Right atrium auricular region (tissue), 2 donors: ENCODE data around the gene COL8A2. TPM values are rescaled to one million over a fixed set of nuclear protein-coding genes. Genes with fewer than 3 reads are reported as not detected.

Experiments used
- DNase-seq: peaks from one replicate; pipeline ENCODE4 v3.0.0-alpha.2; 2019; ENCODE audit warnings: low spot score
- H3K27ac ChIP-seq, 2 donors: fragments of 200-600 bp; sonication (generic); 1 replicate in 1 of 2; 2 replicates in 1 of 2; pipeline ENCODE4 v1.5.1; 2016 to 2019
- H3K27me3 ChIP-seq, 2 donors: fragments of 200-600 bp; sonication (generic); one replicate each; pipeline versions ENCODE4 v1.5.1 to v1.6.0; 2017 to 2019
- H3K36me3 ChIP-seq: fragments of 200-600 bp; sonication (generic); one replicate; pipeline ENCODE4 v1.5.1; 2016
- H3K4me1 ChIP-seq, 2 donors: fragments of 200-600 bp; sonication (generic); one replicate each; pipeline versions ENCODE4 v1.5.1 to v1.6.0; 2017 to 2019
- H3K4me3 ChIP-seq, 2 donors: fragments of 200-600 bp; sonication (generic); 1 replicate in 1 of 2; 2 replicates in 1 of 2; pipeline ENCODE4 v1.5.1; 2017 to 2019; ENCODE audit warnings: mild to moderate bottlenecking in 1 of 2, moderate library complexity in 1 of 2
- H3K9me3 ChIP-seq, 2 donors: fragments of 200-600 bp; sonication (generic); one replicate each; pipeline ENCODE4 v1.5.1; 2019
- CTCF ChIP-seq, 2 donors: fragments of 200-600 bp; sonication (generic); IDR thresholded peaks; one replicate each; pipeline ENCODE4 v1.5.1; 2019; ENCODE audit warnings: antibody characterized with exemption in 2 of 2
- total RNA-seq, 2 donors: library from RNA; depleted of rRNA; stranded (reverse); fragments of >200 nt; gene quantifications; one replicate each; pipeline ENCODE4 v1.1.0, GENCODE V29; 2016

Gene COL8A2
- total RNA-seq, 2 donors from 2014 or later, result 3.5 to 4.5 TPM

- Histone ChIP-seq H3K27ac (no peak overlapping the region), H3K27me3 (no peaks in the 10 kb centered on the region), H3K9me3 (no peaks in the 10 kb centered on the region), H3K4me1 (peaks cover 0 to 12% of the 10 kb centered on the region in 2 donors), H3K4me3 (no peak overlapping the region), H3K36me3 (no peaks in the 10 kb centered on the region)
- no peak for DNase-seq
- TF ChIP-seq CTCF (IDR thresholded peaks at IDR 0.05), result no peak
These were observed 23.5 kb downstream of the COL8A2 start for GRCh38 chr1:36101546-36101945.

DNA sequence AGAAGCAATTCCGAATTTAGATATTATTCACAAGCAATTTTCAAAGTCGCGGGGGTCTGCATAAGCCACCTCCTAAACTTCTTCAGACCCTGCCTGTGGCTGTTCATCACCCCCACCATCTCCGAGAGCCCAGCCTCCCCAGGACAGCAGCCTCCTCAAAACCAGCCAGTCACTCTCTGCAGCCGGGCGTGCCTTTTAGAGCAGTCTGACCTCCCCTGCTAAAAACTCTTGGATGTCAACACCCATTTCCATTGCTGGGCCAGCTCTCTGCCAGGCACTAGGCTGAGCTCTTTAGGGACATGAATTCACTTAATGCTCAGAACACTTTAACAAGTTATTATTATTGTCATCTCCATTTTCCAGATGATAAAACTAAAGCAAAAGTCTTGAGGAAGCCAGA, 24.6 kb downstream of the COL8A2 start:
- Histone ChIP-seq H3K36me3 (no peaks in the 10 kb centered on the region), H3K27ac (no peak overlapping the region), H3K27me3 (no peaks in the 10 kb centered on the region), H3K4me1 (peaks cover 0 to 12% of the 10 kb centered on the region in 2 donors), H3K9me3 (no peaks in the 10 kb centered on the region), H3K4me3 (no peak overlapping the region)
- DNase-seq, result no peak
- TF ChIP-seq CTCF (IDR thresholded peaks at IDR 0.05), result no peak

- DNase-seq, result peak; percentile 81
- no peaks in the 10 kb centered on the region for H3K9me3 ChIP-seq
- H3K36me3 ChIP-seq, result peaks cover 3% of the 10 kb centered on the region
- H3K27ac ChIP-seq, result no peak overlapping the region
- H3K27me3 ChIP-seq, result no peaks in the 10 kb centered on the region
- H3K4me1 ChIP-seq, result peaks cover 0 to 12% of the 10 kb centered on the region in 2 donors
- TF ChIP-seq CTCF (IDR thresholded peaks at IDR 0.05), result peak; percentile 73 to 81
- no peak overlapping the region for H3K4me3 ChIP-seq
These were observed 25.2 kb downstream of the COL8A2 start for GRCh38 chr1:36099681-36100341.

GRCh38 chr1:36098650-36099365, 26.2 kb downstream of the COL8A2 start:
- no peak for TF ChIP-seq CTCF (IDR thresholded peaks at IDR 0.05)
- DNase-seq, result no peak
- Histone ChIP-seq H3K4me1 (peaks cover 0 to 12% of the 10 kb centered on the region in 2 donors), H3K4me3 (no peak overlapping the region), H3K27ac (no peak overlapping the region), H3K9me3 (no peaks in the 10 kb centered on the region), H3K36me3 (peaks cover 9% of the 10 kb centered on the region), H3K27me3 (no peaks in the 10 kb centered on the region)

DNA sequence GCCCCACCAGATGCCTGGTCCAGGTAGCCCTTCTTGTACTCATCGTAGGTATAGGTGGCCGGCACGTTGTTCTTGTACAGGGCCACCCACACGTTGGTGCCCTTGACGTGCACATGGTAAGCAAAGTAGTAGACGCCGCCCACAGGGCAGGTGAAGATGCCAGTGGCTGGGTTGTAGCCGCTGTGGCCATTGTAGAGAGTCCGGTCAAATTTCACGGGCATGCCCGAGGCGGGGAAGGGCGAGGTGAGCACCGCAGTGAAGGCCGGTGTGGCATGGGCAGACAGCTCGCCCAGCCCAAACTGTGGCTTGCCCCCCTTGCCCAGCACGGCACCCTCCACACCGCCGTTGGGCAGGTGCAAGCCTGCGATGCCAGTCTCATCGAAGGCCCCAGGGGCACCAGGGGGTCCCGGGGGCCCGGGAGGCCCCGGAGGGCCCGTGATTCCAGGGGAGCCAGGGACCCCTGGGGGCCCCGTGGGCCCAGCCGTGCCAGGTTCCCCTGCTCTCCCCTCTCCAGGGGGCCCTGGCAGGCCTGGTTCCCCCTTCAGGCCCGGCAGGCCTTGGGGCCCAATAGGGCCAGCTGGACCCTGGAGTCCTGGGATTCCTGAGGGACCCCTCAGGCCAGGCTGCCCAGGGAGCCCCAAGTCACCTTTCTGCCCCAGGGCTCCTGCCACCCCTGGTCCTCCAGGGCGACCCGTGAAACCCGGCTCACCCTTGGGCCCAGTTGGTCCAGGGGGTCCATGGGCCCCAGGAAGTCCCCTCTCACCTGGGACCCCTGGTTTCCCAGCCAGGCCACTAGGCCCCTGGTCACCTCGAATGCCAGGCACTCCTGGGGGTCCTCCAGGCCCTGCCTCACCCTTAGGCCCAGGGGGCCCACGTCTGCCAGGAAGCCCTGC, 27.1 kb downstream of the COL8A2 start:
- Histone ChIP-seq H3K27me3 (no peaks in the 10 kb centered on the region), H3K36me3 (peaks cover 17% of the 10 kb centered on the region), H3K4me3 (no peak overlapping the region), H3K9me3 (no peaks in the 10 kb centered on the region), H3K4me1 (peaks cover 0 to 12% of the 10 kb centered on the region in 2 donors), H3K27ac (no peak overlapping the region)
- no peak for TF ChIP-seq CTCF (IDR thresholded peaks at IDR 0.05)
- DNase-seq, result no peak
